GM12874 (cell line): Measurements from ENCODE around the gene SYNE4.

Experiments
- TF ChIP-seq, protein P1 (sequence below): IDR thresholded peaks from 2 replicates; pipeline ENCODE4 v1.5.1; 2011; ENCODE audit warnings: low read depth, mild to moderate bottlenecking, control low read depth, low read length, moderate library complexity; ENCODE audit not compliant: insufficient read depth

Gene SYNE4

DNA sequence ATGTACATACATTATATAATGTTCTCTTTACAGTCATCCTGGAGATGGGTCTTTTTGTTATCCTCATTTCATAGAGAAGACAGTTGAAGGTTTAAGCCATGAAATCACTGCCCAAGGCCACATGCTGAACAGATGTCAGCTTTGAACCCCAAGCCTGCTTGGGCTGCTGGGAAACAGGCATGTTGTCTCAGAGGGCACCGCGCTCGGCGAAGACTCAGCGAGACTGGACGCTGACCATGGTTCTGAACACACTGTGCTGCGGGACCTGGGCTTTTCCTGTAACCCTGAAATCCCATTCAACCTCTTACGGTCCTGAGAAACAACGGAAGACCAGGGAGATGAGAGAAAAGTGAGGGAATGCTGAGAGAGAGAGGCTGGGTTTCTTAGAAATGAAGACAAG lies 45.1 kb downstream of the SYNE4 start:
- TF ChIP-seq, protein P1, sequence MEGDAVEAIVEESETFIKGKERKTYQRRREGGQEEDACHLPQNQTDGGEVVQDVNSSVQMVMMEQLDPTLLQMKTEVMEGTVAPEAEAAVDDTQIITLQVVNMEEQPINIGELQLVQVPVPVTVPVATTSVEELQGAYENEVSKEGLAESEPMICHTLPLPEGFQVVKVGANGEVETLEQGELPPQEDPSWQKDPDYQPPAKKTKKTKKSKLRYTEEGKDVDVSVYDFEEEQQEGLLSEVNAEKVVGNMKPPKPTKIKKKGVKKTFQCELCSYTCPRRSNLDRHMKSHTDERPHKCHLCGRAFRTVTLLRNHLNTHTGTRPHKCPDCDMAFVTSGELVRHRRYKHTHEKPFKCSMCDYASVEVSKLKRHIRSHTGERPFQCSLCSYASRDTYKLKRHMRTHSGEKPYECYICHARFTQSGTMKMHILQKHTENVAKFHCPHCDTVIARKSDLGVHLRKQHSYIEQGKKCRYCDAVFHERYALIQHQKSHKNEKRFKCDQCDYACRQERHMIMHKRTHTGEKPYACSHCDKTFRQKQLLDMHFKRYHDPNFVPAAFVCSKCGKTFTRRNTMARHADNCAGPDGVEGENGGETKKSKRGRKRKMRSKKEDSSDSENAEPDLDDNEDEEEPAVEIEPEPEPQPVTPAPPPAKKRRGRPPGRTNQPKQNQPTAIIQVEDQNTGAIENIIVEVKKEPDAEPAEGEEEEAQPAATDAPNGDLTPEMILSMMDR: no peak

DNA sequence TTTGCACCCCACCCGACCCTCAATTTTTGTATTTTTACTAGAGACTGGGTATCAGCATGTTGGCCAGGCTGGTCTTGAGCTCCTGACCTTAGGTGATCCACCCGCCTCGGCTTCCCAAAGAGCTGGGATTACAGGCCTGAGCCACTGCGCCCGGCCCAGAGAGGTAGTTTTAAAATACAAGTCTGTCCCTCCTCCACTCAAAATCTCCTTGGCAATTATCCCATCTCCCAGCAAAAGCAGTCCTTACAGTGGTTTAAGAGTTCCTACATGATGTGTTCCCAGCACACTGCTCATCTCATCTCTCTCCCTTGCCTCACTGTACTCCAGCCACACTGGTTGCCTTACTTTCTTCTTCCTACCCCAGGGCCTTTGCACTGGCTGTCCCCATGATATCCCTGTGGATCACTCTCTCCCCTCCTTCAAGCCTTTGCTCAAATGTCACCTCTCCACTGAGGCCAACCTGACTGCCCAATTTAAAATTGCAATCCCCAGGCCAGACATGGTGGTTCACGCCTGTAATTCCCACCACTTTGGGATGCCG lies 48.1 kb downstream of the SYNE4 start:
- TF ChIP-seq, protein P1: no peak

DNA sequence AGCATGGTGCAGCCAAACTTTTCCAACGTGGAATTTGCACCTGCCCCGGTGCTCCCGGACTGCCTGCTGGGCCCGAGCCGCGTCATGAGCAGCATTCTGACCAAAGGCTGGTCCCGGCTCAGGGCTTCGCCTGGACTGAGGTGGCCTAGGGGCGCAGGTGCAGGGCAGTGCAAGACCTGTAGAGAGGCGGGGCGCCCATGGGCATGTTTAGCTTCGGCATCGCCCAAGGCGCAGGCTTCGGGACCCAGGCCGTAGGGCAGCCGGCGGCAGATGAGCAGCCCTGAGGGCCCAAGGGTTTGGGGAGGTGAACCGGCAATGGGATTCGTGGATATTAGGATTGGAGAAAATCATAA lies 48.7 kb downstream of the SYNE4 start:
- TF ChIP-seq, protein P1: no peak

DNA sequence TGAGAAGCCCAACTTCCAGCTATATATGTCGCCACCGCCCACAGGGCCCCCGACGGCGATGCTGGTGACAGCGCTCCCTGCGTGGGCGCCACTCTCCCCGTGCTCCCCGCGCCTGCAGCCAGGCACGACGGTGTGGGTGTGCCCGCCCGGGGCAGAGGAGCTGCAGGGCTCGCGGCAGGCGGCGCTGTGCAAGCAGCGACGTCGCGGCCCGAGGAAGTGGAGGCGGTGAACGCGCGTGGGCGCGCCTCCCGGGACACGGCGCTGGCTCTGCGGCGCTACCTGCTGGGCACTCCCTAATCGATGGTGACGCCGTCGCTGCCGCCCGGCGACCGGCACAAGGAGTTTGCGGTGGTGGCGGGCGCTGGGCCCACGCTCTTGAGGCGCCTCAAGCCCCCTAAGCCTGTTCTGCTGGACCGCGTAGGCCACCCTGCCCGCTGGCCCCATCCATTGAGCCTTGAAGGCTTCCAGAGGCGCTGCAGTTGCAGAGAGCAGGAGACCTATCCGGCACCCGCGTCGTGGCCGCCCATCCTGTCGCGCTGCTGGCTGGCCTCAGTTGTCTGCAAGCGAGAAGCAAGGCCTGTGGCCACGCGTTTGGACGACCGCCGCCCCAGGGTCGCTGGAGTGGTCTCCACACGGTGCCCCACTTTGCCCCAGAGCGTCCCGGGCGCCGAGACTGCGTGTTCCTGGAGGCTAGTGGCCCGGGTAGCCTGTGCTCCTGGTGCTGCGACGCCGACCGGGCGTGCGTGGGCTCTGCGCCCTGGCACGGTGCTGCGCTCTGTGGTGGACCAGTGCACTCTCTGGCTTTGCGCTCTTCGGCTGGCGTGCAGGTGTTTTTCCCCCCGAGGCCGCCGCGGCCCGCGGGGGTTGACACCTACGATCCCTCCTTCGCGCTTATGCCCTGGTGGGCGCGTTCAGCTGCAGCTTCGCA lies 49.3 kb downstream of the SYNE4 start:
- TF ChIP-seq, protein P1: peak; percentile 37; the same call in 1 of the 2 replicates

DNA sequence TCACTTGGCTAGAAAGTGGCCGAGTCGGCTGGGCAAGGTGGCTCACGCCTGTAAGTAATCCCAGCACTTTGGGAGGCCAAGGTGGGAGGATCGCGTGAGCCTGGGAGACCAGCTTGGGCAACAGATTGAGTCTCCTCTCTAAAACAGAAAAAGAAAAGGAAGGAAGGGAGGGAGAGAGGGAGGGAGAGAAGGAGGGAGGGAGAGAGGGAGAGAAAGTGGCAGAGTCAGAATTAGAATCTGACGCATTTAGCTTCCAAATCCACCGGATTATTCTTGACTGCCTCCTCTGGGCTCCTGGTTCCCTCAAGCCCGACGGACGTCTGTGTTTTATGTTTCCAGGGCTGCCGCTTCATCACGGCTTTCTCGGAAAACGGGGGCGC lies 50.0 kb downstream of the SYNE4 start:
- TF ChIP-seq, protein P1: no peak

DNA sequence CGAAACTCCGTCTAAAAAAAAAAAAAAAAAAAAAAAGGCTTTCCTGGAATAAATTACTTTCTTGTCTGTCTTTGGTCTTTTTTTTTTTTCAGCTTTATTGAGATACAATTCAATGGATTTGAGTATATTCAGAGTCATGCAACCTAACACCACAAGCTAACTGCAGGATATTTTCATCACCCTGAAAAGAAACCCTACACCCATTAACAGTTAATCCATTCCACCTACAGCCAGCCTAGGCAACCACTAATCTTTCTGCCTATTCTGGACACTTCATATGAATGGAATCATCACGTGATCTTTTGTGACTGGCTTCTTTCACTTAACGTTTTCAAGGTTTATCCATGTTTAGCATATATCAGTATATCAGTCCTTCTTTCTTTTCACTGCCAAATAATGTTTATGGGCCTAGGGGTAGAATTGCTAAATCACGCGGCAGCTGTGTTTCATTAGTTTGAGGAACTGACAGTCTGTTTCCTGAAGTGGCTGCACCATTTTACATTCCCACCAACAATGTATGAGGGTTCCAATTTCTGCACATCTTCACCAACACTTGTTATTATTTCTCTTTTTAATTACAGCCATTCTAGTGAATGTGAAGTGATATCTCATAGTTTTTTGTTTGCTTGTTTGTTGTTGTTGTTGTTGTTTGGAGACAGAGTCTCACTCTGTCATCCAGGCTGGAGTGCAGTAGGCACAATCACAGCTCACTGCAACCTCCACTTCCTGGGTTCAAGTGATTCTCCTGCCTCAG lies 52.6 kb downstream of the SYNE4 start:
- TF ChIP-seq, protein P1: no peak
